Stimulated activated naive B cell treated with anti-CD40 and anti-IgM and Interleukin-4, amounts not matched to agents 10 μg/mL and 1 μg/mL and 100 μg/mL, for 72 hours (primary cell): ENCODE data around the gene USPL1.

ENCODE experiments used
- ATAC-seq, 2 donors: fragments of 150-1000 bp; cut with Tn5 transposase; replicated peaks; 2 replicates each; pipeline ENCODE4 v1.10.0; 2021; ENCODE audit warnings: moderate library complexity in 1 of 2
- DNase-seq: peaks from one replicate; pipeline ENCODE4 v3.0.0; 2021
- H3K27ac Mint-ChIP-seq: one replicate; pipeline ENCODE4 v1.8.0; 2022; ENCODE audit warnings: mild to moderate bottlenecking, mixed read lengths
- H3K27me3 Mint-ChIP-seq, 2 donors: one replicate each; pipeline ENCODE4 v1.8.0; 2022; ENCODE audit warnings: mixed read lengths in 2 of 2
- H3K36me3 Mint-ChIP-seq, 2 donors: one replicate each; pipeline ENCODE4 v1.8.0; 2022; ENCODE audit warnings: mixed read lengths in 2 of 2, mild to moderate bottlenecking in 1 of 2
- H3K4me1 Mint-ChIP-seq, 2 donors: one replicate each; pipeline ENCODE4 v1.8.0; 2022; ENCODE audit warnings: mixed read lengths in 2 of 2, mild to moderate bottlenecking in 1 of 2
- H3K4me3 Mint-ChIP-seq, 2 donors: one replicate each; pipeline ENCODE4 v1.8.0; 2022; ENCODE audit warnings: mild to moderate bottlenecking in 2 of 2, mixed read lengths in 2 of 2, moderate library complexity in 1 of 2
- H3K9me3 Mint-ChIP-seq, 2 donors: one replicate each; pipeline ENCODE4 v1.8.0; 2022; ENCODE audit warnings: mixed read lengths in 2 of 2, mild to moderate bottlenecking in 1 of 2

The USPL1 gene

DNA sequence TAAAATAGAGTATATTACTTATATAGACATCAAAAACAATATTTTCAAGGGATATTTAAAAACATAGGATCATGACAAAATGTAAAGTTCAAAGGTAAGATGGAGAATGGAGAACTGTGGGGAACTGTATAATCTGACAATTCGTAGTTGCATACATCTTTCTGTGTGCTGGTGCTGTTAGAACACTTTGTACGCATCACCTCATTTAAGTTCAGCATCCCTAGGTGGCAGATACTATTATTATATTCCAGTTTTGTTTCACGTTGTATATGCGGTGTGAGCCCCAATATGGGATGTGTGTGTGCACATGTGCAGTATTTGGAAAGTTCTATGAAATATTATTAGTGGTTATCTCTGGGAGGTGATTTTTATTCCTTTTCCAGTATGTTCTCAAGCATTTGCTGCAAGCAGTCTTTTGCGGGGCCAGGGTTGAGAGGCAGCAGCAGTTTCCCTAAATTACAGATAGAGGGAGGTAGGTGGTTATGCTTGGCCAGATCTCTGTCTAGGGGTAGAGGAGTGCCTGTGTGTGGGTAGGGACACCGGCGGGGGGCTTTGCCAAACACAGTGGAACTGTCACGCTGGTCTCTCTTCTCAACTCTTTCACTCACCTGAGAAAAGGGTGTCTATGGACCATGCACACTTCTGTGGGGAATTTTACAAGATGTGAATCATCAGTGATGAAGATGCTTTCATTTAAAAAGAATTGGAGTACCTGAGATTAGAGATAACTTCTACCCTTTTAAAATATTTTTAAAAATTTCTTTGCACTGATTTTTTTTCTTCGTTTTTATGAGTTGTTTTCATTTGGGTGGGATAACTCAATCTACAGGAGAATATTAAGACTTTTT, 62.0 kb downstream of the USPL1 start:
- H3K9me3 Mint-ChIP-seq, result peaks cover 0 to 2% of the 10 kb centered on the region in 2 donors

DNA sequence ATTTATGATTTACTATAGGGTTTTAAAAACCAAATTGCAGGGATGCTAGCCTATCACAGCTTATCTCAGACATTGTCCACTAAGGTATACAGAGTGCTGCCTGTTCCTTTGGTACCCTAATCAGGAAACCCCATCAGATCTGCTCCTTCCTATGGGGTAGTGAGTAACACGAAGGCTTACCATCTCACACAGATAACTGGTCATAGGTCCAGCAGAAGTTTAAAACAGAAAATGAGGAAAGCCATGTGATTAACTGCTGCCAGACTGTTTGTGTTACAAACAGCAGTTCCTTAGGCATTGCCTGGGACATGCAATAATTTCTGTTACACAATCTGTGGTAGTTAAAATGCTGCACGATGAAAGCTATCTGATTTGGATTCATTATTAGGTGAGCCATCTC, 64.1 kb downstream of the USPL1 start:
- H3K4me3 Mint-ChIP-seq, result no peak overlapping the region
- H3K27ac Mint-ChIP-seq, result no peak overlapping the region
- ATAC-seq, result no peak
- DNase-seq, result no peak
- no peaks in the 10 kb centered on the region for H3K36me3 Mint-ChIP-seq
- no peaks in the 10 kb centered on the region for H3K9me3 Mint-ChIP-seq
- peaks cover 7 to 14% of the 10 kb centered on the region in 2 donors for H3K4me1 Mint-ChIP-seq
- H3K27me3 Mint-ChIP-seq, result no peaks in the 10 kb centered on the region

More for the DNA sequence above, 62.0 kb downstream of the USPL1 start:
- Mint-ChIP-seq H3K4me3 (no peak overlapping the region), H3K27ac (peak overlapping the region; percentile 52), H3K36me3 (peaks cover 0 to 4% of the 10 kb centered on the region in 2 donors), H3K27me3 (no peaks in the 10 kb centered on the region), H3K4me1 (peaks cover 15 to 27% of the 10 kb centered on the region in 2 donors)
- DNase-seq (no peak), ATAC-seq (peak; percentile 85 to 93)

DNA sequence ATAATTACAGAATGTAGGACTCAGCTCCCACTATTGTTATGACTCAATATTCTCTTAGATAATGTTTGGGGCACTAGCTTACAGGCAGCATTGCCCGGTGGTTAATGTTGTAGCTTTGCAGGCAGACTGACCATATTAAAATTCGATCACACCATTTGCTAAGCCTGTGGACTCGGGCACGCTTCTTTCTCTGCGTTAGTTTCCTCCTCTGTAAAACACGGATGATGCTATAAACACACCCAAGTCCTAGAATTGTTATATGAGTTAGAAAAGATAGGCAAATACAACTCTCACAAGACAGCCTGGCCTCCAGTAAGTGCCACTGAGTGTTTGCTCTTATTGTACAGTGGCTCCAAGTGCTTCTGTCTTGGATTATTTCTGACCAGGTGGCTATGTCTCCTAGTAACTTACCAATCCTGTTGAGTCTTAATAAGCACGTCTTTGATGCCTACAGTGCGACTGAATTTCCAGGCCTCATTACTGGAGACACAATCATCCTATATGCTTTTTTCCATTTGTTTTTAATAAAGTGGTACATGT, 67.7 kb downstream of the USPL1 start:
- DNase-seq, result no peak
- no peak for ATAC-seq
- Mint-ChIP-seq H3K9me3 (no peaks in the 10 kb centered on the region), H3K4me3 (no peak overlapping the region), H3K27ac (no peak overlapping the region), H3K36me3 (no peaks in the 10 kb centered on the region), H3K4me1 (peaks cover 8 to 9% of the 10 kb centered on the region in 2 donors), H3K27me3 (no peaks in the 10 kb centered on the region)

DNA sequence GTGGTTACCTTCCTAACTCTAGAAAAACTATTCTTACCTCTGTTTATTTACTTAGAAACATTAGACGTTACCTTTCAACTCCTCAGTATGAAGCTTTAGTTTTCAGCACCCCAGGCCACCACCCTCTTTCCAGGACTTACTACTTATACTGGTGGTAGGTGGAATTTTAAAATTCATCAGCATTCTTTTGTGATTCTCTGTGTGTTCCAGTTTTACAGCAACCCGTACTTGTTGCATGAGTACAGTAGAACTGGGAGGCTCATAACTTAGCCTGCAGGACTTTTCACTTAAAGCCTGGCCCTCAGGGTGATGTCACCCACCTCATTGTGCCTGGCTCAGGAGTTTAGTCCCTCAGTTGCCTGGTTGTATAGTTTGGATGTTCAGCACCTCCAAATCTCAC, 68.3 kb downstream of the USPL1 start:
- no peak for ATAC-seq
- no peak overlapping the region for H3K27ac Mint-ChIP-seq

DNA sequence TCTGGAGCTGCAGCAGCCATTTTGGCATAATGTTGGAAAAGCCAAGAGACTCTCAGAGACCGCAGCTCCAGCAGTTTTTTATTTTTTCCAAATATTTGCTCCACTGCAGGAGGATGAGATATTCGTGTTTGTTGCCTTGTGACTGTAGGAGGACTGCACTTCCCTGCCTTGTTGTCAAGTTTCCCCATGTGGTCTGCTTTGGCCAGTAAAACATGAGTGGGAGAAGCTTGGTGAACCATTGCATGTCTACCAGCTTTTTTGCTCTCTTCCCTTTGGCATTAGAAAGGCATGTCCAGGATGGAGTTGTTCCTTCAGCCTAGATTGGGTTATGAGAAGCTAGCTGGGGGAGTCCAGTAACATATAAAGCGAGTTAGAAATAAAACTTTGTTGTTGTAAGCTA, 69.9 kb downstream of the USPL1 start:
- Mint-ChIP-seq H3K9me3 (no peaks in the 10 kb centered on the region), H3K4me1 (peaks cover 12 to 13% of the 10 kb centered on the region in 2 donors), H3K27ac (no peak overlapping the region), H3K36me3 (no peaks in the 10 kb centered on the region), H3K27me3 (no peaks in the 10 kb centered on the region), H3K4me3 (no peak overlapping the region)
- DNase-seq, result no peak
- no peak for ATAC-seq

More for the DNA sequence above, 68.3 kb downstream of the USPL1 start:
- no peaks in the 10 kb centered on the region for H3K36me3 Mint-ChIP-seq
- peaks cover 12 to 13% of the 10 kb centered on the region in 2 donors for H3K4me1 Mint-ChIP-seq
- DNase-seq, result no peak
- H3K27me3 Mint-ChIP-seq, result no peaks in the 10 kb centered on the region
- H3K4me3 Mint-ChIP-seq, result no peak overlapping the region
- H3K9me3 Mint-ChIP-seq, result no peaks in the 10 kb centered on the region

DNA sequence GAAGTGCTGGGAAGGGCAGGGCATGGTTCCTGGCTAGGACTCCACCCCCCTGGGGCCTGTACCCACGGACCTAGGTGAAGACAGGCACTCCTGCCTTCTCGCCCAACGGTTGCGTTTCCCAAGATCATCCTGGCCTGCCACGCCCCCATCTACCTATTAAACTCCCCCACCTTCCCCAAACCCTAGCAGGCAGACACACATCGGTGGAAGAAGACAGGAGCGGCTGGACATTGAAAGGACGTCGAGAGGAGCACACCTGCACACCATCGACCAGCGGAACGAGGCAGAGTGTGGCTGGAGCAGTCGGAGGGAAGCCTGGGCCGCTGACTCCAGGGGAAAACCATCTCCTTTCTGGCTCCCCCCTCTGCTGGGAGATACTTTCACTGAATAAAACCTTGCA, 72.0 kb downstream of the USPL1 start:
- ATAC-seq (no peak), DNase-seq (no peak)
- H3K27ac Mint-ChIP-seq, result no peak overlapping the region
- H3K4me1 Mint-ChIP-seq, result peaks cover 12 to 13% of the 10 kb centered on the region in 2 donors
- no peaks in the 10 kb centered on the region for H3K27me3 Mint-ChIP-seq
- no peaks in the 10 kb centered on the region for H3K9me3 Mint-ChIP-seq
- no peaks in the 10 kb centered on the region for H3K36me3 Mint-ChIP-seq
- no peak overlapping the region for H3K4me3 Mint-ChIP-seq

DNA sequence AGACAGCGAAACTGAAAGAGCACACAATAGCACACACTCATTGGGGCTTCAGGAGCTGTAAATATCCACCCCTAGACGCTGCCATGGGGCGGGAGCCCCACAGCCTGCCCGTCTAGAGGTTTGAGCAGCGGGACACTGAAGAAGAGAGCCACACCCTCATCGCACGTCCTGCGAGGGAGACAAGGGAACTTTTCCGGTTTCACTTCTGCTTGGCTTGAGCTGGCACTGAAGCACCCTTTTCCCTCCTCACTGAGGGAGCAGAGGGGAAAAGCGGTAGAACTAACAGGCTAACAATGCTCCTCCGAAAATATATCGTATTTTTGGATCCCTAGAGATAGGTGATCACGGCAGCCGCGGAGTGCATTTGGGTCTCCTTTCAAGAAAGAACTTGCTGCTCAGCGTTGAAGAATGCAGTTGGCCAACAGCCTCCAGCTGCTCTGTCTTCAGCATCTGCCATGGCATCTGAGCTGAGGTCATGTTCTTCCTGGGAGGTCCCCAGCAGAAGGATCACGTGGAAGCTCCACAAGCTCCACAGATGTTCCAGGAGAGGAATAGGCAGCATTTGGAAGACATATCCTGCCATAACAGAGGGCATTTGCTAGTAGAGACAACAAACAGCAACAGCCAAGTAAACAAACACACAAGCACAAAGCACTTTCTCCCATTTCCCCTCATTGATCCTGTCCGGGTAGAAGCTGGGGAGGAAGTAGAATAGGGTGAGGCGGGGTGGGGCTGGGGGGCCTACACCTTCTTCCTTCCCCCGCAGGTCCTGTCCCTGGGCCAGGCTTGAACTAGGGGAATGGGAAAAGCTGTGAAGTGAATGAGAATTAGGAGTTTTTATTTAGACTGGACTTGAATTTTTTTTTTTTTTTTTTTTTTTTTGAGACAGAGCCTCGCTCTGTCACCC, 72.8 kb downstream of the USPL1 start:
- H3K4me3 Mint-ChIP-seq, result peak overlapping the region; percentile 33 to 61
- no peaks in the 10 kb centered on the region for H3K36me3 Mint-ChIP-seq
- peaks cover 12 to 13% of the 10 kb centered on the region in 2 donors for H3K4me1 Mint-ChIP-seq
- no peaks in the 10 kb centered on the region for H3K9me3 Mint-ChIP-seq
- no peaks in the 10 kb centered on the region for H3K27me3 Mint-ChIP-seq
- no peak overlapping the region for H3K27ac Mint-ChIP-seq
- ATAC-seq (peak; percentile 71 to 85), DNase-seq (peak; percentile 17)

DNA sequence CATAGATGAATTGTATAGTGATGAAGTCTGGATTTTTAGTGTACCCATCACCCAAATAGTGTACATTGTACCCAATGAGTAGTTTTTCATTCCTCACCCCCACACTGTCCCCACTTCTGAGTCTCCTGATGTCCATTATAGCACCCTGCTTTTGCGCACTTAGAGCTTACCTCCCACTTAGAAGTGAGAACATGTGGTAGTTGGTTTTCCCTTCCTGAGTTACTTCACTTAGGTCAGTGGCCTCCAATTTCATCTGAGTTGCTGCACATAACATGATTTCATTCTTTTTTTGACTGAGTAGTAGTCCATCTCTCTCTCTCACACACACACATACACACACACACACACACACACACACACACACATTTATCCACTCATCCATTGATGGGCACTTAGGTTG, 74.4 kb downstream of the USPL1 start:
- H3K27ac Mint-ChIP-seq, result no peak overlapping the region
- ATAC-seq, result no peak

DNA sequence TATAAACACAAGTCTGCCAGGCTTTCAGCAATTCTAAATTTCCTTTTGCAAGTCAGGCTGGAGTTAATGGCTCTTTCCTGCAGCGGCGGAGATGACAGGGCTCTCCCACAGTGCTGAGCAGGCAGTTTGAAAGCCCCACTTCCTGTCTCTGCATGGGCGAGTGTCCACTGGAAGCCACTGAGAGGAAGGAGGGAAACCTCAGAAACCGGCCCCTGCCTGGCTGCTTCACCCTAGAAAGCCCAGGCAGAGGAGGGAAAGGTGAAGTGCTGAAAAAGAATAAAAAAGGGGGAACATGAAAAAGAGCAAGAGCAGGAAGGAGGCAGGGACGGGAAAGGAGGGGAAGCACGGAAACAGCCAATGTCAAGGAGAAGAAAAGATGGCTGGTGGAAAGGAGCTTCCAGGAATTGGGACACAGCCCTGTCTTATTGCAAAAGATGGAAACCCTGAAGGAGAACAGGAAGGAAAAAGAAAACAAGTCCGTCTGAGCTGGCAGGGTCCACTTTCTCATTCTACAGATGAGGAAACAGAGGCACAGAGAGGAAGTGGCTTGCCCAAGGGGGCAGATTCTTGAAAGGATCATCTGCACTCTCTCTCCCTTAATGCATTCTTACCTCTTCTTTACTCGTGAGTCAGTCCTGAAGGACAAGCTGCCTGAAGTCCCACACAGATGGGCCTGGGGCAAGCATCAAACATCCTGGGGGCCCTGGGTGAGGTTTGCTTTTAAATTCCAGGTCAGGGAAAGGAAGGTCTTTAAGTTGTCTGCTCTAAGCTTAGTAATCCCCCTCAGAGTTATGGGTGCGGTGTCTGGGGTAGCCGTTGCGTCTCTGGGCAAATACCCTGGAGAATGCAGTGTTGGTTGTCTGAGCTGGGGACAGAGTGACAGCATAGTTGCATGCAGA, 78.8 kb downstream of the USPL1 start:
- H3K4me3 Mint-ChIP-seq, result peak overlapping the region; percentile 13 to 26
- no peaks in the 10 kb centered on the region for H3K9me3 Mint-ChIP-seq
- ATAC-seq (peak; percentile 70 to 71), DNase-seq (no peak)
- H3K27me3 Mint-ChIP-seq, result peaks cover 5 to 7% of the 10 kb centered on the region in 2 donors
- H3K4me1 Mint-ChIP-seq, result peaks cover 18 to 24% of the 10 kb centered on the region in 2 donors
- no peak overlapping the region for H3K27ac Mint-ChIP-seq
- H3K36me3 Mint-ChIP-seq, result no peaks in the 10 kb centered on the region

More for the DNA sequence above, 74.4 kb downstream of the USPL1 start:
- H3K36me3 Mint-ChIP-seq, result no peaks in the 10 kb centered on the region
- no peak for DNase-seq
- peaks cover 0 to under 1% of the 10 kb centered on the region in 2 donors for H3K27me3 Mint-ChIP-seq
- H3K4me1 Mint-ChIP-seq, result peaks cover 22 to 24% of the 10 kb centered on the region in 2 donors
- H3K4me3 Mint-ChIP-seq, result no peak overlapping the region
- H3K9me3 Mint-ChIP-seq, result no peaks in the 10 kb centered on the region

DNA sequence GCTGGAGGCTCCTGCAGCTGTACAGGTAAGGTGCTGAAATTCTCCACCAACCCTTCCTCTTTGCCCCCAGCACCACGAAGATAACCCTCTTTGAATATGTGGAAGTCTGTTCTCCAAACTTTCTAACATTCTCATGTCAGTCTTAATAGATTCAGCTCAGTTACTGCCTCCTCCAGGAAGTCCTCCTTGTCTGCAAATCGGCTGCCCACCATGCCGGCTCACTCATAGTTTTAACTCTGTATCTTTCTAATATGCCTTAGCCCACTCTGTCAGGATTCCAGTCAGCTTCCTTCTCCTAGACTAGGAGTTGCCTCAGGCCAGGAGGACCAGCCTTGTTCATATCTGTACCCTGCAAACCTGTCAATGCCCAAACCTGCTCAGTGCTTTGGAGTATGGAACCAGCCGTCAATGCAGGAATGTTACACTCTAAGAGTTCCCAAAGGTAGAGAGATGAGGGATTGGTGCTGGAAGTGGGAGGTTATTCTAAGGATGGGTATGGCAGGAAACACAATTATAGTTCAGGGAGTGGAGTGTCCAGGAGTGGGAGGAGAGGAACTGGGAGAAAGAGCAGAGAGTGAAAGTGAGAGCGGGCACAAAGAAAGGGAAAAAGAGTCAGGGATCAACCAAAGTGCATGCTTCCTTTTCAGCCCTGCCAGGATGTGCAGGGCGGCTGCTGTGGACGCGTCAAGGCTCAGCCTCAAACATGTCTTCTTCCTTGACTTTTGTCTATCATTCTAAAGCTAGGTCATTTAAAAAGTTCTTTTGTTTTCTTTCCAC, 79.6 kb downstream of the USPL1 start:
- H3K36me3 Mint-ChIP-seq, result no peaks in the 10 kb centered on the region
- H3K9me3 Mint-ChIP-seq, result no peaks in the 10 kb centered on the region
- H3K27me3 Mint-ChIP-seq, result peaks cover 7 to 8% of the 10 kb centered on the region in 2 donors
- H3K4me3 Mint-ChIP-seq, result no peak overlapping the region
- no peak overlapping the region for H3K27ac Mint-ChIP-seq
- ATAC-seq (no peak), DNase-seq (no peak)
- H3K4me1 Mint-ChIP-seq, result peaks cover 18 to 24% of the 10 kb centered on the region in 2 donors

DNA sequence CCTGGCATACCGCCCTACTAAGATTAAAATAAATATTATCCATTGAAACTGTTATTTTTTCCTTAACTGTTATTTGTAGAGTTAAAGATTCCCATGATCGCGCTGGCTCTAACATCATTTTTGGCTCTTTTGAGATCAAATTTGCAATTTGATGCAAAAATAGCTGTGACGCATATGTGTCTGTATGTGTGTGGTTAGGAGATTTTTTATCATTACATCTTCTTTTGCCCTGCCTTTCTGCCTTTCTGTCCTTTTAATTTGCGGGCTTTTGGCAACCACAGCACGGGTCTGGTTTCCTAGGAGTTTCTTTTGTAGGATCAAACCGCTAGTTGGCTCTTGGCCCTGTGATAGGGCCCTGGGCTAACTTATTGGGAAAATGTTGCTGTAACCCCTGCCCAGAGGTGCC, 80.3 kb downstream of the USPL1 start:
- Mint-ChIP-seq H3K4me1 (peaks cover 18 to 24% of the 10 kb centered on the region in 2 donors), H3K9me3 (no peaks in the 10 kb centered on the region), H3K27me3 (peaks cover 7 to 8% of the 10 kb centered on the region in 2 donors), H3K27ac (no peak overlapping the region), H3K36me3 (no peaks in the 10 kb centered on the region), H3K4me3 (no peak overlapping the region)
- ATAC-seq (no peak), DNase-seq (no peak)

DNA sequence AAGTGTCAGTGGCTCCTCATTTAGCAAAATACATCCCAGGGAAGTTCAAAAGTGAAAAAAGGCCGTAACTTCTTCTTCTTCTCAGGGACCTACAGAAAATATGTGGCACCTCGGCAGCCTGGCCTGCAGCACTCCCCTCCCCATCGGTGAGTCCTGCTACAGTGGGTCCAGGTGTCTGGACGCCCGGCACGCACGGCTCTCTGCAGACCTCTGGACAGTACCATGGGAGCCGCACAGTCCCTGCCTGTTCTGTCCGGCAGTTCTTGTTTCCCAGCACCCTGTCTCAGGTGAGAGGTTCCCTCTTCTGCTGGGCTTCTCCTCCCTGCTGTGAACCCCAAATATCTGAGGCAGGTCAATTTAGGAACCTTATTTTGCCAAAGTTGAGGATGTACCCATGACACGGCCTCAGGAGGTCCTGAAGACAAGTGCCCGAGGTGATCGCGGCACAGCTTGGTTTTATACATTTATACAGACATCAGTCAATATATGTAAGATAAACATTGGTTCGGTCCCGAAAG, 80.8 kb downstream of the USPL1 start:
- no peaks in the 10 kb centered on the region for H3K36me3 Mint-ChIP-seq
- peaks cover 18 to 24% of the 10 kb centered on the region in 2 donors for H3K4me1 Mint-ChIP-seq
- no peak overlapping the region for H3K27ac Mint-ChIP-seq
- no peaks in the 10 kb centered on the region for H3K9me3 Mint-ChIP-seq
- DNase-seq, result no peak
- peaks cover 7 to 8% of the 10 kb centered on the region in 2 donors for H3K27me3 Mint-ChIP-seq
- H3K4me3 Mint-ChIP-seq, result no peak overlapping the region
- no peak for ATAC-seq

DNA sequence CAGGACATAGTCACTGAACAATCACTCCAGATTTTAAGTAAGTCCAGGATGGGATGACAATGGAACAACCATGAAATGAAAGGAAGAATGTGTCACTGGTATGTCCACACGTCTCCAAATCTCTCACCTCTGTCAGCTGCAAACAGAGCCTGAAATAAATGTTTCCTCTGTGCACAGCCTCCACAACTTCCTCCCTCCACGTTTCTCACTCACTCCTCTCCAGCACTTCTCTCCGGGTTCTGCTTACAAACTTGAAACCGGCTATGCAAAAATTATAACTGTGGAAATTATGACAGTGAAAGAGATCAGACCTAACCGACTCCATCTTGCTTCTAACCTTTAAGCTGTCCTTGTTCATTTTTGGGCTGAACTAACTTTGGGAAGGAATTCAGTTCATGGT, 82.6 kb downstream of the USPL1 start:
- Mint-ChIP-seq H3K27me3 (peaks cover 7 to 8% of the 10 kb centered on the region in 2 donors), H3K36me3 (no peaks in the 10 kb centered on the region), H3K4me1 (peaks cover 21 to 24% of the 10 kb centered on the region in 2 donors), H3K27ac (no peak overlapping the region), H3K9me3 (no peaks in the 10 kb centered on the region), H3K4me3 (no peak overlapping the region)
- ATAC-seq (peak in 1 of 2 donors; percentile 47), DNase-seq (no peak)
